ENCODE measurements around the gene PNMA8C.

DNA sequence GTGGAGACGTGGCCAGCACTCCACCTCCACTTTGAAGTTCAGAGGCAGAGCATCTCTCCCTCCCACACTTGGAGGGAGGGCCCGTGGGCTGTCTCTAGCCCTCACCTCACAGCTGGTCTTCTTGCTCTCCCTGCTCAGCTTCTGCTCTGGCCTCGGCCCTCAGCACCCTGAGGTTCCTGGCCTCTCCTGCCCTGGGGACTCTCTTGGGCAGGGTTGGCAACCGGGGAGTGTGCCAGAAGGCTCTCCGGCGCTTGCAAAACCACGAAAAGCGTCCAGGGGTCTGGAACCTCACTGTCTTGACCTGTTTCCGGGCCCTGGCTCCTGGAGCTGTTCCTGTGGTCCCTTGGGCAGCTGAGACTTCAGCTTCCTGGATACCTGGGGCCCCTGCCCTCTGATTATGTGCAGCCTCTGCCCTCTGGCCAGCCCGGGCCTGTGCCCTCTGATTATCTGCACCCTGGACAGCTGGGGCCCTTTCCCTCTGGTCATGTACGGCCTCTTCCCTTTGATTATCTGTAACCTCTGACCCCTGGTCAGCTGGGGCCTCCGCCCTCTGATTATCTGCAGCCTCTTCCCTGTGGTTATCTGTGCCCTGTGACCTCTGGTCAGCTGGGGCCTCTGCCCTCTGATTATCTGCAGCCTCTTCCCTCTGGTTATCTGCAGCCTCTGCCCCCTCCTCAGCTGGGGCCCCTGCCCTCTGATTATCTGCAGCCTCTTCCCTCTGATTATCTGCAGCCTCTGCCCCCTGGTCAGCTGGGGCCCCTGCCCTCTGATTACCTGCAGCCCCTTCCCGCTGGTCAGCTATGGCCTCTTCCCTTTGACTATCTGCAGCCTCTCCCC lies 17.4 kb downstream of the PNMA8C start:
- TF ChIP-seq CTCF (IDR thresholded peaks at IDR 0.05; ENCODE audit: low read depth, low read length) = no peak
- TF ChIP-seq EZH2phosphoT487 (IDR thresholded peaks at IDR 0.05; ENCODE audit: low read depth) = no peak

All from OCI-LY3 (cell line).